Measurements from ENCODE around the gene ACAD8. TPM values are rescaled to one million over a fixed set of nuclear protein-coding genes. Genes with fewer than 3 reads are reported as not detected.

The ACAD8 gene
- total and polyA plus RNA-seq, 2 of the 8 experiments (the other 6 are each of a cell fraction or from before 2014, with no cell fraction given), result 45.8 to 52.7 TPM

GRCh38 chr11:134252346-134253187, 801 bp upstream of the ACAD8 start:
- DNase-seq (ENCODE audit: low read depth in 1 of 2, low spot score in 2 of 2), result no peak
- peak overlapping the region; percentile 38 to 89 (median 60) for H3K9ac ChIP-seq (replicated peaks in 1 of 4; ENCODE audit: extremely low read depth in 1 of 4, low read depth in 3 of 4, low read length in 3 of 4)
- WGBS, 2 experiments (ENCODE audit: extremely low coverage in 1 of 2, insufficient coverage in 1 of 2, insufficient read length in 1 of 2, insufficient replicate concordance in 2 of 2, low coverage in 1 of 2, low lambda C conversion rate in 2 of 2, missing lambda C conversion rate in 1 of 2), result 16% methylated on average over 27 of the region's 27 CpGs; no CpG with 5 or more reads in 1 of the 2 experiments
- peak overlapping the region; percentile 73 to 84 for H3K4me2 ChIP-seq (ENCODE audit: insufficient read depth in 1 of 2, low read depth in 2 of 2, low read length in 2 of 2)
- no peak overlapping the region for H3K56ac ChIP-seq (replicated peaks; ENCODE audit: insufficient read length, low read depth, low read length)
- H3K27ac ChIP-seq (ENCODE audit: low read depth, low read length), result no peak overlapping the region
- peak overlapping the region; percentile 79 for H2AFZ ChIP-seq (ENCODE audit: low read length)
- no peak for FAIRE-seq
- H3K4me1 ChIP-seq (replicated peaks in 1 of 4; ENCODE audit: control insufficient read depth in 3 of 4, insufficient read depth in 4 of 4, low read length in 3 of 4), result peaks cover 0 to 7% (median 2%) of the 10 kb centered on the region in 4 experiments; a peak in 3 of 7 replicates
- TF ChIP-seq BRCA1 (IDR thresholded peaks at IDR 0.05; ENCODE audit: low read depth, low read length), result no peak
- 0 out of 2 replicates have a peak, but pooled peaks have one; percentile 29 for TF ChIP-seq PHF8 (conservative IDR thresholded peaks at IDR 0.05; ENCODE audit: low read depth, low read length)
- TF ChIP-seq TAF1 (IDR thresholded peaks at IDR 0.05; ENCODE audit: low read depth, low read length), result no peak
- no peak for TF ChIP-seq BCL11A (IDR thresholded peaks at IDR 0.05; ENCODE audit: low read depth in 2 of 2, low read length in 2 of 2)
- H3K14ac ChIP-seq (ENCODE audit: insufficient read length), result no peak overlapping the region
- no peak overlapping the region for H2AK5ac ChIP-seq (ENCODE audit: low read depth, low read length)
- H3K4me3 ChIP-seq (ENCODE audit: extremely low read depth in 1 of 4, insufficient read depth in 2 of 4, low read depth in 3 of 4, low read length in 4 of 4), result peak overlapping the region; percentile 75 to 88 (median 81)
- H2BK120ac ChIP-seq (replicated peaks; ENCODE audit: low read depth, low read length), result no peak overlapping the region
- no peaks in the 10 kb centered on the region for H3K27me3 ChIP-seq (replicated peaks in 1 of 4; ENCODE audit: control insufficient read depth in 3 of 4, extremely low read depth in 1 of 4, insufficient read depth in 3 of 4, low read length in 3 of 4)
- ChIA-PET CTCF (ENCODE audit: partially characterized antibody) (interaction anchor here (1.2 to 2.2 kb wide), 4 partner anchors 8 to 12 kb away, joined by 3 to 9 read pairs (median 7); no protein-coding TSS in a partner anchor), POLR2A (ENCODE audit: partially characterized antibody) (interaction anchor here (0.6 to 3.3 kb wide), 6 partner anchors 8 to 45 kb away, joined by 3 to 16 read pairs (median 4); partner anchors contain the start of gene GLB1L3)
- H3K79me2 ChIP-seq (ENCODE audit: control insufficient read depth in 1 of 2, insufficient read depth in 2 of 2, low read length in 2 of 2), result peaks cover 5 to 29% of the 10 kb centered on the region in 2 experiments; a peak in 3 of 4 replicates
- no peak overlapping the region for H4K91ac ChIP-seq (replicated peaks; ENCODE audit: insufficient read length, low read length)
- H3K18ac ChIP-seq (ENCODE audit: extremely low read depth, low read length), result peak overlapping the region; percentile 51; the same call in 1 of the 2 replicates
- no peak overlapping the region for H2BK15ac ChIP-seq (ENCODE audit: low read length)
- H4K8ac ChIP-seq (ENCODE audit: extremely low read depth, insufficient read depth, low read length), result peak overlapping the region; percentile 84
- no peak overlapping the region for H4K5ac ChIP-seq (ENCODE audit: insufficient read length, low read depth, low read length)
- no peak overlapping the region for H2BK12ac ChIP-seq (ENCODE audit: low read depth, low read length)
- H2BK5ac ChIP-seq (ENCODE audit: low read depth, low read length), result peak overlapping the region; percentile 27; the same call in 1 of the 2 replicates
- peaks cover 10% of the 10 kb centered on the region; the same call in 1 of the 2 replicates for H3K23me2 ChIP-seq (ENCODE audit: low read depth, low read length)
- H2BK20ac ChIP-seq (ENCODE audit: low read length), result no peak overlapping the region
- no peaks in the 10 kb centered on the region for H4K20me1 ChIP-seq (replicated peaks in 1 of 2; ENCODE audit: control insufficient read depth in 1 of 2, insufficient read depth in 2 of 2, low read length in 2 of 2)
- peak overlapping the region; percentile 4 for H3K4ac ChIP-seq (replicated peaks; ENCODE audit: insufficient read length, low read depth, low read length)
- peaks cover 6% of the 10 kb centered on the region; the same call in 1 of the 2 replicates for H3K79me1 ChIP-seq (ENCODE audit: low read depth, low read length)
- no peak overlapping the region for H3K23ac ChIP-seq (ENCODE audit: insufficient read length)
- peaks cover 15 to 38% (median 32%) of the 10 kb centered on the region in 4 experiments for H3K36me3 ChIP-seq (ENCODE audit: control insufficient read depth in 2 of 4, insufficient read depth in 4 of 4, low read length in 3 of 4)
- no peaks in the 10 kb centered on the region for H3K9me3 ChIP-seq (ENCODE audit: insufficient read depth in 2 of 2, low read depth in 1 of 2, low read length in 1 of 2)

Measured in H1 (cell line).